Left colon (tissue), 2 donors: Measurements from ENCODE around the gene NSF. TPM values are rescaled to one million over a fixed set of nuclear protein-coding genes. Genes with fewer than 3 reads are reported as not detected.

Experiments used
- total RNA-seq, 2 donors: library from RNA; stranded (reverse); fragmentation: NEBNext Ultra II Directional; extraction: Animal tissue kit (Norgen Biotek cat#: 25700); gene quantifications; one replicate each; pipeline ENCODE4 v1.2.1, GENCODE V29; 2021
- donor health status: DM: no; HTN: no; CAD: no.
- donor health status: DM: yes; HTN: yes; CAD: no.

NSF gene
- total RNA-seq, 2 donors from 2014 or later, result 72.8 to 79.3 TPM

Other genes with a start within 250 kb of the NSF start
- gene ARL17B, start 228.9 kb upstream of the NSF start, total RNA-seq, result 10 to 100 TPM; 10.4 to 11.1 TPM
- 10 to 100 TPM; 12.0 to 15.2 TPM for gene LRRC37A2, start 78.2 kb upstream of the NSF start, total RNA-seq
- gene ARL17A, start 11.0 kb upstream of the NSF start, total RNA-seq, result 10 to 100 TPM; 10.4 to 11.2 TPM
- gene WNT3, start 228.0 kb downstream of the NSF start, total RNA-seq, result under 1 TPM; 0.39 to 0.95 TPM